ENCODE results near the gene LMNA. TPM values are rescaled to one million over a fixed set of nuclear protein-coding genes. Genes with fewer than 3 reads are reported as not detected.

LMNA gene
- total and polyA plus RNA-seq, 9 donors = 50.1 to 609 (median 360) TPM

DNA sequence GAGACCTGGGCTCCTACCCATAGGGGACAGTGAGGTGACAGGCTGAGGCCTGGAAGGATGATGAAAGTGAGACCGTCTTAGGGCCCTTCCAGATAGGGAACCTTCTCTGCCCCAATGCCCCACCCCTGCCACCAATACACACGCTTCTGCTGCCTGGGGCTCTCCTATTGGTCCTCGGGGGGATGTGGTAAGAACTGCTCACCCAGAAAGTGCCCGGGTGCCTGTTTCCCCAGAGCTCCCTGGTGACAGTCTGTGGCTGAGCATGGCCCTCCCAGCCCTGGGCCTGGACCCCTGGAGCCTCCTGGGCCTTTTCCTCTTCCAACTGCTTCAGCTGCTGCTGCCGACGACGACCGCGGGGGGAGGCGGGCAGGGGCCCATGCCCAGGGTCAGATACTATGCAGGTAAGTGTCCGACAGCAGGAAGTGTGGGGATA, 39.8 kb downstream of the LMNA start:
- intact Hi-C loops (cut with DNase I) = loop anchor here in 1 of 4 donors (5.0 kb wide), 1 partner anchor 73 kb away; no protein-coding TSS in a partner anchor
- H3K4me1 ChIP-seq (ENCODE audit: insufficient read depth) = no peaks in the 10 kb centered on the region
- 65 to 77% (median 66%) methylated on average over 11 of the region's 11 CpGs for WGBS, 3 donors
- no peaks in the 10 kb centered on the region for H3K9me3 ChIP-seq
- H3K36me3 ChIP-seq = no peaks in the 10 kb centered on the region
- DNase-seq = no peak
- TF ChIP-seq POLR2A (IDR thresholded peaks at IDR 0.05) (no peak), EP300 (IDR thresholded peaks at IDR 0.05) (no peak)
- TF ChIP-seq, protein P1, sequence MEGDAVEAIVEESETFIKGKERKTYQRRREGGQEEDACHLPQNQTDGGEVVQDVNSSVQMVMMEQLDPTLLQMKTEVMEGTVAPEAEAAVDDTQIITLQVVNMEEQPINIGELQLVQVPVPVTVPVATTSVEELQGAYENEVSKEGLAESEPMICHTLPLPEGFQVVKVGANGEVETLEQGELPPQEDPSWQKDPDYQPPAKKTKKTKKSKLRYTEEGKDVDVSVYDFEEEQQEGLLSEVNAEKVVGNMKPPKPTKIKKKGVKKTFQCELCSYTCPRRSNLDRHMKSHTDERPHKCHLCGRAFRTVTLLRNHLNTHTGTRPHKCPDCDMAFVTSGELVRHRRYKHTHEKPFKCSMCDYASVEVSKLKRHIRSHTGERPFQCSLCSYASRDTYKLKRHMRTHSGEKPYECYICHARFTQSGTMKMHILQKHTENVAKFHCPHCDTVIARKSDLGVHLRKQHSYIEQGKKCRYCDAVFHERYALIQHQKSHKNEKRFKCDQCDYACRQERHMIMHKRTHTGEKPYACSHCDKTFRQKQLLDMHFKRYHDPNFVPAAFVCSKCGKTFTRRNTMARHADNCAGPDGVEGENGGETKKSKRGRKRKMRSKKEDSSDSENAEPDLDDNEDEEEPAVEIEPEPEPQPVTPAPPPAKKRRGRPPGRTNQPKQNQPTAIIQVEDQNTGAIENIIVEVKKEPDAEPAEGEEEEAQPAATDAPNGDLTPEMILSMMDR (IDR thresholded peaks at IDR 0.05) = no peak
- no peaks in the 10 kb centered on the region for H3K27me3 ChIP-seq
- no peak overlapping the region for H3K27ac ChIP-seq
- no peak overlapping the region for H3K4me3 ChIP-seq

DNA sequence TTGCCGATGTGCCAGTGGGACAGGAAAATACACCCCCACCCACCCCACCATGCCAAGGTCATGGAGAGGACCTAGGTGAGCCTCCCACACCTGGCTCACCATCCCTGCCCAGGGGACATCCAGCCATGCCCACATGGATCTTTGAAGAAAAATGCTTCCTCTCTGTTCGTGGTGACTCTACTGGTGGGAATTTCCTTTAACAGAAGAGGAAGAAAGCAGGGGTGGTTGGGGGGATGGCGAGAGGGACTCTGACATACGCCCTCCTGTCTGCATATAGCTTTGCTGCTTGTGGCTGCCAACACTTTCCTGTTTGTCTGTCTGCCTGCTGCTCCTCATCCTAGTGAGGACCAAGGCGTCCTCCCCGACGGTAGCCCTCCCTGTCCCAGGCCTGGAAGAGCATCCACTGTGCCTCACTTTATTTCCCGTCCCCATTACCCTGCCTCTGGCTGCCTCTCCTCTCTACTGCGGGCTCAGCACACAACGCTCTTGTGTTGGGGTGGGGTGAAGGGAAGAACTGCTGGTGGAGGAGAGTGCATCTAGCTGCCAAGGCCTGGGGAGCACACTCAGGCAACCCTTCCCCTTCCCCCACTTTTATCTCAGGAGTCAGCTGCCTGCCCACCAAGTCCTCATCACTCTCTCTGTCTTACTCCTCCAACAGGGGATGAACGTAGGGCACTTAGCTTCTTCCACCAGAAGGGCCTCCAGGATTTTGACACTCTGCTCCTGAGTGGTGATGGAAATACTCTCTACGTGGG, 41.4 kb downstream of the LMNA start:
- Histone ChIP-seq H3K9me3 (no peaks in the 10 kb centered on the region), H3K36me3 (no peaks in the 10 kb centered on the region), H3K4me3 (no peak overlapping the region), H3K27ac (no peak overlapping the region), H3K27me3 (no peaks in the 10 kb centered on the region), H3K4me1 (ENCODE audit: insufficient read depth) (peaks cover 2% of the 10 kb centered on the region)
- 45 to 62% (median 48%) methylated on average over 12 of the region's 12 CpGs for WGBS, 3 donors
- TF ChIP-seq, protein P1 (IDR thresholded peaks at IDR 0.05) = no peak
- no peak for TF ChIP-seq POLR2A (IDR thresholded peaks at IDR 0.05)
- TF ChIP-seq EP300 (IDR thresholded peaks at IDR 0.05) = no peak
- intact Hi-C loops (cut with DNase I) = no loop called here
- no peak for DNase-seq

DNA sequence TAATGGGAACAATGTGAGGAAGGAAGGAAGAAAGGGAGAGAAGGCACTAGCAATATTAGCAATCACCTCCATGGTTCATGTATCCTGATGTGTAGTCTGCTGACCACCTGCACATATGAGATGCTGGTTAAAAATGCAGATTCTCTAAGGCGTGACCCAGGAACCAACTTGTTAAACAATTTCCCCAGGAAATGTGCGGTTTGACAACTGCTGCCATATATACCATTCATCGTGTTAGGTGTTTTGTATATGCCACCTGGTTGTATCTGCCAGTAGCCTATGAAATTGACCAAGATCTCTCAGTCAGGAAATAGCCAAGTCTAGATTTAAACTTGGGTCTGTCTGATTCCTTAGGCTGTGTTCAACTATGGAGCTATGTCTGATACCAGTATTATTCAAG, 43.0 kb downstream of the LMNA start:
- Histone ChIP-seq H3K4me1 (ENCODE audit: insufficient read depth) (peaks cover 5% of the 10 kb centered on the region), H3K9me3 (no peaks in the 10 kb centered on the region), H3K36me3 (no peaks in the 10 kb centered on the region), H3K27ac (no peak overlapping the region), H3K27me3 (no peaks in the 10 kb centered on the region), H3K4me3 (no peak overlapping the region)
- TF ChIP-seq EP300 (IDR thresholded peaks at IDR 0.05) = no peak
- TF ChIP-seq, protein P1 (IDR thresholded peaks at IDR 0.05) = no peak
- TF ChIP-seq POLR2A (IDR thresholded peaks at IDR 0.05) = no peak
- intact Hi-C loops (cut with DNase I) = no loop called here
- 87 to 90% (median 90%) methylated on average over 3 of the region's 3 CpGs for WGBS, 3 donors
- no peak for DNase-seq

DNA sequence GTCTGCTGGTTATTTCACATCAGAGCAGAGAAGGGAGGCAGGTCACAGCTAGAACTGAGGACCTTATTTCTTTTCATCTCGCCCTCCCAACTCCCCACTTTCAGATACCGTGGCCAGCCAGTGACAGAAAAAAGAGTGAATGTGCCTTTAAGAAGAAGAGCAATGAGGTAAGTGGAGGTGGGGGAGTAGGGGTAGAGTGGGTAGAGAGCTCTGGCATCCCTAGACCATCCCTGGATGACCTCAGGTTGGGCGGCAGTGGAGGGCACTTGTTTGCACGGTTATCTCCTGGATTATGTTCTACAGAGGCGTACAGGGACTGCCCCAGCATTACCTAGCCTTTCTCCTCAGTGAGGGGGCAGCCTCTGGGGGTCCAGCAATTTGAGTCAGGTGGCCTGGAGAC, 43.5 kb downstream of the LMNA start:
- intact Hi-C loops (cut with DNase I) = no loop called here
- H3K27ac ChIP-seq = no peak overlapping the region

More for the DNA sequence above, 43.5 kb downstream of the LMNA start:
- Histone ChIP-seq H3K36me3 (no peaks in the 10 kb centered on the region), H3K4me3 (no peak overlapping the region), H3K27me3 (no peaks in the 10 kb centered on the region), H3K9me3 (no peaks in the 10 kb centered on the region), H3K4me1 (ENCODE audit: insufficient read depth) (peaks cover 5% of the 10 kb centered on the region)
- TF ChIP-seq POLR2A (IDR thresholded peaks at IDR 0.05) (no peak), EP300 (IDR thresholded peaks at IDR 0.05) (no peak)
- TF ChIP-seq, protein P1 (IDR thresholded peaks at IDR 0.05) = no peak
- DNase-seq = no peak
- 59 to 71% (median 66%) methylated on average over 5 of the region's 5 CpGs for WGBS, 3 donors

Measured in ovary (tissue), 9 donors.